ENCODE results near the gene ZBTB16. TPM values are rescaled to one million over a fixed set of nuclear protein-coding genes. Genes with fewer than 3 reads are reported as not detected.

Gene ZBTB16
- not detected in 2 replicates for total RNA-seq (2014; rRNA removed; shearing (Covaris generic))

GRCh38 chr11:114059278-114059983 lies at the start of gene ZBTB16:
TSS of gene ZBTB16 (plus strand) at chr11:114059711. CDS start at chr11:114063301, 3,590 bp downstream.
- DNase-seq (ENCODE audit: low read depth) = no peak

- no peak for DNase-seq (ENCODE audit: low read depth)
These were observed 48.6 kb upstream of the ZBTB16 start for GRCh38 chr11:114010931-114011330.

GRCh38 chr11:114011443-114011842 lies 48.1 kb upstream of the ZBTB16 start:
- DNase-seq (ENCODE audit: low read depth) = no peak

GRCh38 chr11:114015117-114015516 lies 44.4 kb upstream of the ZBTB16 start:
- DNase-seq (ENCODE audit: low read depth) = no peak

GRCh38 chr11:114016986-114017385 lies 42.5 kb upstream of the ZBTB16 start:
- DNase-seq (ENCODE audit: low read depth) = no peak

- DNase-seq (ENCODE audit: low read depth) = peak; percentile 13
These were observed 41.8 kb upstream of the ZBTB16 start for GRCh38 chr11:114017723-114018122.

- no peak for DNase-seq (ENCODE audit: low read depth)
These were observed 40.5 kb upstream of the ZBTB16 start for GRCh38 chr11:114019046-114019445.

- DNase-seq (ENCODE audit: low read depth) = no peak
These were observed 39.9 kb upstream of the ZBTB16 start for GRCh38 chr11:114019574-114019973.

- no peak for DNase-seq (ENCODE audit: low read depth)
These were observed 34.1 kb upstream of the ZBTB16 start for GRCh38 chr11:114025329-114025907.

- DNase-seq (ENCODE audit: low read depth) = peak; percentile 30
These were observed 33.2 kb upstream of the ZBTB16 start for GRCh38 chr11:114026355-114026754.

- DNase-seq (ENCODE audit: low read depth) = no peak
These were observed 32.1 kb upstream of the ZBTB16 start for GRCh38 chr11:114027391-114027790.

GRCh38 chr11:114027926-114028325 lies 31.6 kb upstream of the ZBTB16 start:
- DNase-seq (ENCODE audit: low read depth) = no peak

- no peak for DNase-seq (ENCODE audit: low read depth)
These were observed 28.1 kb upstream of the ZBTB16 start for GRCh38 chr11:114031246-114031966.

- no peak for DNase-seq (ENCODE audit: low read depth)
These were observed 27.6 kb upstream of the ZBTB16 start for GRCh38 chr11:114031967-114032320.

- DNase-seq (ENCODE audit: low read depth) = no peak
These were observed 26.4 kb upstream of the ZBTB16 start for GRCh38 chr11:114033066-114033465.

GRCh38 chr11:114033572-114033971 lies 25.9 kb upstream of the ZBTB16 start:
- DNase-seq (ENCODE audit: low read depth) = no peak

- no peak for DNase-seq (ENCODE audit: low read depth)
These were observed 24.6 kb upstream of the ZBTB16 start for GRCh38 chr11:114034956-114035355.

- DNase-seq (ENCODE audit: low read depth) = peak; percentile 76
These were observed 23.2 kb upstream of the ZBTB16 start for GRCh38 chr11:114036147-114036811.

GRCh38 chr11:114036958-114037357 lies 22.6 kb upstream of the ZBTB16 start:
- no peak for DNase-seq (ENCODE audit: low read depth)

GRCh38 chr11:114039551-114039950 lies 20.0 kb upstream of the ZBTB16 start:
- no peak for DNase-seq (ENCODE audit: low read depth)

GRCh38 chr11:114040706-114041211 lies 18.8 kb upstream of the ZBTB16 start:
- peak; percentile 77 for DNase-seq (ENCODE audit: low read depth)

GRCh38 chr11:114042234-114042633 lies 17.3 kb upstream of the ZBTB16 start:
- no peak for DNase-seq (ENCODE audit: low read depth)
